ENCODE results near the gene EDIL3.

The EDIL3 gene

GRCh38 chr5:84069608-84070179 is 315.0 kb downstream of the EDIL3 start:
- DNase-seq (ENCODE audit: low read depth): no peak
- no peak for TF ChIP-seq CTCF (IDR thresholded peaks at IDR 0.05; ENCODE audit: insufficient read depth, low read depth, low read length, missing control alignments)

GRCh38 chr5:84063041-84063440 is 321.6 kb downstream of the EDIL3 start:
- TF ChIP-seq CTCF (IDR thresholded peaks at IDR 0.05; ENCODE audit: insufficient read depth, low read depth, low read length, missing control alignments): no peak
- no peak for DNase-seq (ENCODE audit: low read depth)
- no peak overlapping the region for H3K4me3 ChIP-seq (ENCODE audit: low read length)

More at GRCh38 chr5:84069608-84070179, 315.0 kb downstream of the EDIL3 start:
- H3K4me3 ChIP-seq (ENCODE audit: low read length): no peak overlapping the region

- DNase-seq (ENCODE audit: low read depth): peak; percentile 36
- no peak for TF ChIP-seq CTCF (IDR thresholded peaks at IDR 0.05; ENCODE audit: insufficient read depth, low read depth, low read length, missing control alignments)
- H3K4me3 ChIP-seq (ENCODE audit: low read length): no peak overlapping the region
These were observed 325.0 kb downstream of the EDIL3 start for GRCh38 chr5:84059672-84060071.

GRCh38 chr5:84058561-84058960 is 326.1 kb downstream of the EDIL3 start:
- no peak for DNase-seq (ENCODE audit: low read depth)
- no peak for TF ChIP-seq CTCF (IDR thresholded peaks at IDR 0.05; ENCODE audit: insufficient read depth, low read depth, low read length, missing control alignments)
- no peak overlapping the region for H3K4me3 ChIP-seq (ENCODE audit: low read length)

GRCh38 chr5:84057211-84057610 is 327.5 kb downstream of the EDIL3 start:
- DNase-seq (ENCODE audit: low read depth): no peak
- no peak overlapping the region for H3K4me3 ChIP-seq (ENCODE audit: low read length)

GRCh38 chr5:84045964-84046363 is 338.7 kb downstream of the EDIL3 start:
- no peak for TF ChIP-seq CTCF (IDR thresholded peaks at IDR 0.05; ENCODE audit: insufficient read depth, low read depth, low read length, missing control alignments)
- H3K4me3 ChIP-seq (ENCODE audit: low read length): no peak overlapping the region

More at GRCh38 chr5:84057211-84057610, 327.5 kb downstream of the EDIL3 start:
- TF ChIP-seq CTCF (IDR thresholded peaks at IDR 0.05; ENCODE audit: insufficient read depth, low read depth, low read length, missing control alignments): no peak

GRCh38 chr5:84036842-84037241 is 347.8 kb downstream of the EDIL3 start:
- no peak for TF ChIP-seq CTCF (IDR thresholded peaks at IDR 0.05; ENCODE audit: insufficient read depth, low read depth, low read length, missing control alignments)
- no peak for DNase-seq (ENCODE audit: low read depth)

More at GRCh38 chr5:84045964-84046363, 338.7 kb downstream of the EDIL3 start:
- DNase-seq (ENCODE audit: low read depth): no peak

More at GRCh38 chr5:84036842-84037241, 347.8 kb downstream of the EDIL3 start:
- H3K4me3 ChIP-seq (ENCODE audit: low read length): no peak overlapping the region
